ENCODE measurements around the gene ARHGAP44.

Gene ARHGAP44

GRCh38 chr17:12789481-12790248, at the start of gene ARHGAP44:
ARHGAP44 (plus strand) TSS chr17:12789498; CDS start chr17:12789839, 341 bp downstream.
- DNase-seq: peak; percentile 55

GRCh38 chr17:12739500-12739899, 49.8 kb upstream of the ARHGAP44 start:
- no peak for DNase-seq

- DNase-seq: no peak
These were observed 46.3 kb upstream of the ARHGAP44 start for GRCh38 chr17:12743046-12743445.

- DNase-seq: no peak
These were observed 45.0 kb upstream of the ARHGAP44 start for GRCh38 chr17:12744298-12744697.

GRCh38 chr17:12744786-12745185, 44.5 kb upstream of the ARHGAP44 start:
- no peak for DNase-seq

GRCh38 chr17:12745486-12745885, 43.8 kb upstream of the ARHGAP44 start:
- no peak for DNase-seq

- no peak for DNase-seq
These were observed 32.5 kb upstream of the ARHGAP44 start for GRCh38 chr17:12756786-12757185.

- DNase-seq: no peak
These were observed 30.2 kb upstream of the ARHGAP44 start for GRCh38 chr17:12759090-12759489.

GRCh38 chr17:12765548-12765947, 23.8 kb upstream of the ARHGAP44 start:
- DNase-seq: no peak

GRCh38 chr17:12768255-12768654, 21.0 kb upstream of the ARHGAP44 start:
- no peak for DNase-seq

- no peak for DNase-seq
These were observed 19.3 kb upstream of the ARHGAP44 start for GRCh38 chr17:12769981-12770380.

GRCh38 chr17:12773153-12773552, 16.1 kb upstream of the ARHGAP44 start:
- DNase-seq: no peak

- DNase-seq: no peak
These were observed 220 bp upstream of the ARHGAP44 start for GRCh38 chr17:12789075-12789480.

- no peak for DNase-seq
These were observed 1.2 kb downstream of the ARHGAP44 start for GRCh38 chr17:12790249-12791106.

- no peak for DNase-seq
These were observed 5.7 kb downstream of the ARHGAP44 start for GRCh38 chr17:12794919-12795532.

GRCh38 chr17:12800855-12801365, 11.6 kb downstream of the ARHGAP44 start:
- no peak for DNase-seq

- DNase-seq: no peak
These were observed 17.3 kb downstream of the ARHGAP44 start for GRCh38 chr17:12806630-12807029.

- no peak for DNase-seq
These were observed 19.4 kb downstream of the ARHGAP44 start for GRCh38 chr17:12808723-12809122.

- DNase-seq: no peak
These were observed 23.6 kb downstream of the ARHGAP44 start for GRCh38 chr17:12812877-12813276.

GRCh38 chr17:12813664-12814063, 24.4 kb downstream of the ARHGAP44 start:
- no peak for DNase-seq

GRCh38 chr17:12814718-12815117, 25.4 kb downstream of the ARHGAP44 start:
- no peak for DNase-seq

- no peak for DNase-seq
These were observed 26.4 kb downstream of the ARHGAP44 start for GRCh38 chr17:12815642-12816141.

- DNase-seq: no peak
These were observed 32.2 kb downstream of the ARHGAP44 start for GRCh38 chr17:12821376-12821940.
